Lower leg skin (tissue), 4 donors: ENCODE measurements around the gene PLBD2. TPM values are rescaled to one million over a fixed set of nuclear protein-coding genes. Genes with fewer than 3 reads are reported as not detected.

Source experiments
- DNase-seq, 2 donors: peaks; one replicate each; pipeline ENCODE4 v3.0.0-alpha.2; 2019; ENCODE audit warnings: low spot score in 2 of 2
- H3K4me3 ChIP-seq: fragments of 200-600 bp; sonication (generic); 2 replicates; pipeline ENCODE4 v1.5.1; 2017; ENCODE audit warnings: mild to moderate bottlenecking, low read depth; ENCODE audit not compliant: poor library complexity, severe bottlenecking
- CTCF ChIP-seq, 3 donors: fragments of 450-650 bp; IDR thresholded peaks; one replicate each; pipeline ENCODE4 v1.5.1; 2016; ENCODE audit warnings: antibody characterized with exemption in 3 of 3, mild to moderate bottlenecking in 3 of 3, moderate library complexity in 2 of 3
- POLR2A ChIP-seq, 2 donors: fragments of 450-650 bp; IDR thresholded peaks; one replicate each; pipeline ENCODE4 v1.6.1; 2016 to 2017; ENCODE audit warnings: antibody characterized with exemption in 2 of 2, mild to moderate bottlenecking in 1 of 2, moderate library complexity in 1 of 2
- WGBS, 2 donors: methylation state at CpG; one replicate each; pipeline ENCODE4 v1.1.5; 2018; 5-methylcytosine and 5-hydroxymethylcytosine counted together
- intact Hi-C: fragments of 100-400 bp; cut with DNase I; formaldehyde crosslinking; loops from one replicate; pipeline ENCODE4 v1.15.0; 2023; ENCODE audit warnings: low total_unique reads
- total RNA-seq, 4 donors: library from RNA; depleted of rRNA; stranded (reverse); fragments of >200 nt; gene quantifications; one replicate each; pipeline ENCODE4 v1.1.0, GENCODE V29; 2016

Gene PLBD2
- total RNA-seq, 4 donors from 2014 or later, result 18.9 to 41.2 (median 31.3) TPM

- TF ChIP-seq POLR2A (IDR thresholded peaks at IDR 0.05) (no peak), CTCF (IDR thresholded peaks at IDR 0.05) (no peak)
- WGBS, 2 donors, result 82 to 83% methylated on average over 5 of the region's 5 CpGs
- intact Hi-C loops, result no loop called here
- DNase-seq, result no peak
- no peak overlapping the region for H3K4me3 ChIP-seq
Measured at GRCh38 chr12:113395119-113395518, 36.7 kb downstream of the PLBD2 start.

DNA sequence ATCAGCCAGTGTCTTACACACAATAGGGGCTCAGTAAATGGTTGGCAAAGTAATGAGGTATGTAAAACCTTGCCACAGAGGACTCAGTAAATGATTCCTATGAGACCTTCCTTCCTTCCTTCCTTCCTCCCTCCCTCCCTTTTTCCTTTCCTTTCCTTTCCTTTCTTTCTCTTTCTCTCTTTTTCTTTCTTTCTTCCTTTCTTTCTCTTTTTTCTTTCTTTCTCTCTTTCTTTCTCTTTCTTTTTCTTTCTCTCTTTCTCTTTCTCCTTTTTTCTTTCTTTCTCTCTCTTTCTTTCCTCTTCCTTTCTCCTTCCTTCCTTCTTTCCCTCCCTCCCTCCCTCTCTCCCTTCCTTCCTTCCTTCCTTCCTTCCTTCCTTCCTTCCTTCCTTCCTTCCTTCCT lies 37.8 kb downstream of the PLBD2 start:
- intact Hi-C loops, result no loop called here
- no peak for DNase-seq
- H3K4me3 ChIP-seq, result no peak overlapping the region
- TF ChIP-seq POLR2A (IDR thresholded peaks at IDR 0.05) (no peak), CTCF (IDR thresholded peaks at IDR 0.05) (no peak)

GRCh38 chr12:113396828-113397496 lies 38.6 kb downstream of the PLBD2 start:
- 60 to 68% methylated on average over 7 to 16 of the region's 16 CpGs for WGBS, 2 donors
- H3K4me3 ChIP-seq, result no peak overlapping the region
- intact Hi-C loops, result no loop called here
- DNase-seq, result no peak
- TF ChIP-seq POLR2A (IDR thresholded peaks at IDR 0.05), result no peak
- TF ChIP-seq CTCF (IDR thresholded peaks at IDR 0.05), result no peak

- intact Hi-C loops, result no loop called here
- 45 to 46% methylated on average over 10 of the region's 10 CpGs for WGBS, 2 donors
- H3K4me3 ChIP-seq, result no peak overlapping the region
- TF ChIP-seq CTCF (IDR thresholded peaks at IDR 0.05), result no peak
- TF ChIP-seq POLR2A (IDR thresholded peaks at IDR 0.05), result no peak
- no peak for DNase-seq
Measured at GRCh38 chr12:113397497-113398197, 39.3 kb downstream of the PLBD2 start.

GRCh38 chr12:113398346-113399290 lies 40.2 kb downstream of the PLBD2 start:
- no peak for DNase-seq
- TF ChIP-seq CTCF (IDR thresholded peaks at IDR 0.05) (no peak), POLR2A (IDR thresholded peaks at IDR 0.05) (no peak)
- 76 to 79% methylated on average over 18 to 25 of the region's 26 CpGs for WGBS, 2 donors
- intact Hi-C loops, result no loop called here
- H3K4me3 ChIP-seq, result no peak overlapping the region
